NCI-H446 treated with DMSO at 0.1 percent for 48 hours (cell line): ENCODE data around the gene OR2K2.
"Not testable (repeated sequence)": the region's sequence is repeated elsewhere in the genome, so short reads cannot be mapped to it uniquely, and the experiment has no call there.

Experiments
- DNase-seq: peaks from one replicate; lab custom pipeline; 2025; lab: John Stamatoyannopoulos, UW

The OR2K2 gene

DNA sequence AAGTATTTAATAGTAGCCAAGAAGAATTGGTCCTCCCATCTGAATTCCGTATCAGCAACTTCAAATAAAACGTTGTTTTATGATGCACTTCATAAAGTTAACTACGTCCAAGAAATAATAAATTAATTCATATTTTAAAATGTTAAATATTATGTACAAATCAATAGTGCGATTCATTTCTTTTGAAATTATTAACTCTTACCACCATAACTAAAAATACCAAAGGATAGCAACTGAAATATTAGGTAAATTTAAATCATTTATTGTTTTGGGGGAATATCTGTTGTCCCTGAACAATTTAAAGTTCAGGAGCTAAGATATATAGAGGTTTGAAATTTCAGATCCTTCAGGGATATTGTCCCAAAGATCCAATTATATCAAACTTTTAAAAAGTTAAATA, at the start of gene OR2K2:
Gene OR2K2 (minus strand): TSS at position 101 of the 400 bp plus-strand sequence. CDS start 1,791 bp downstream, outside the sequence.
- DNase-seq: no peak

GRCh38 chr9:111375817-111376564, 46.0 kb upstream of the OR2K2 start:
- no peak for DNase-seq

GRCh38 chr9:111375062-111375461, 45.0 kb upstream of the OR2K2 start:
- no peak for DNase-seq

GRCh38 chr9:111372297-111372696, 42.3 kb upstream of the OR2K2 start:
- DNase-seq: no peak

GRCh38 chr9:111366978-111367377, 37.0 kb upstream of the OR2K2 start:
- no peak for DNase-seq

GRCh38 chr9:111362526-111362925, 32.5 kb upstream of the OR2K2 start:
- no peak for DNase-seq

GRCh38 chr9:111360881-111361280, 30.9 kb upstream of the OR2K2 start:
- no peak for DNase-seq

DNA sequence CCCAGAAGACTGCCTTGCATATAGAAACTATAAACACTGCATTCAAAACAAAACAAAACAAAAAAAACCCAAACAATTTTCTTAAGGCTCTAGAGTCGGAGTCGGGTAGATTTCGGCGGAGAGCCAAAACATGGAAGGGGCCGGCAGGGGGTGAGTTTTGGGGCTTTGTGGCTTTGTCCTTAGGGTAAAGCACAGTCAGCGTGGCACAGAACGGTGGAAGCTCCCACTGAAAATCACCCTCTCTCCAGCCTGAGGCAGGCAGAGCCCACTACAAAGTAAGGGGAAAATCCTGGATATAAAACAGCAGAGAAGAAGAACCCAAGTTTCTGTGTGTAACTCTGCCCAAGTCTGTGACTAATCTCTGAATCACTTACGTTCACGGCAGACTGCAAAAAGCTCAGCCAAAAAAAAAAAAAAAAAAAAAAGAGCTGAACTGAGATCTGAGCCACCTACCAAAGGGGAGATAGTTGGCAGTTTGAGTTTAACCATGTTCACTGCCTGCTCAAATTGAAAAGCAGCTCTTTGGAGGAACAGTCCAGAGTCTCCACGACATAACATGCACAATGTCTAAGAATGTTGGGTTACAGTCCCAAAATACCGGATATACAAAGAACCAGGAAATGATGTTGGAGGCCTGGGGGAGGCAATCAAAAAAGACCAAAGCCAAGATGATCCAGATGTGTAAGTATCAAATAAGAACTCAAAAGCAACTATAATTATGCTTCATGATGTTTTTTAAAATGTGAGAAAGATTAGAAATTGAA, 26.6 kb upstream of the OR2K2 start:
- DNase-seq: peak; percentile 3

GRCh38 chr9:111352545-111352944, 22.5 kb upstream of the OR2K2 start:
- DNase-seq: no peak

DNA sequence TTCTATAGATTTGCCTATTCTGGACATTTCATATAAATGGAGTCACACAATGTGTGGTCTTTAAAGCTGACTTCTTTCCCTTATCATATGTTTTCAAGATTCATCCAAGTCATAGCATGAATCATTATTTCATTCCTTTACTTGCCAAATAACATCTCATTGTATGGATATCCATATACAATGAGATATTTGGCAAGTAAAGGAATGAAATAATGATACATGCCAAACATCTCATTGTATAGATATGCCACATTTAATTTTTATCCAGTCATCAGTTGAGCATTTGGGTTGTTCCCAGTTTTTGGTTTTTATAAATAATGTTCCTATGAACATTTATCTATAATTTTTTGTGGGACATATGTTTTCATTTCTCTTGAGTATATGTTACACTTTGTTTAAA, 20.5 kb upstream of the OR2K2 start:
- no peak for DNase-seq

DNA sequence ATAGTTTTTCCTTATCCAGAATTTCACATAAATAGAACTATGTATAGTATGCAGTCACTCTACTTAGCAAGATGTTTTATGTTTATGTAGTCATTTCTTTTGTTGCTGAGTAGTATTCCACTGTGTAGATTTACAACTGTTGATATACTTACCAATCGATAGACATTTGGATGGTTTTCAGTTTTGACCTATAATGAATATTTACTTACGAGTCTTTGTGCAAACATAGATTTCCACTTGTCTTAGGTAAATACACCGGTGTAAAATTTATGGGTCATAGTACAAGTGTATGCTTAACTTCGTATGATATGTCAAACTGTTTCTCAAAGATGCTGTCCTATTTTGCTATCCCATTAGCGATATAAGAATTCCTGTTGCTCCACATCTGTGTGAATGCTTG, 19.7 kb upstream of the OR2K2 start:
- DNase-seq: no peak

DNA sequence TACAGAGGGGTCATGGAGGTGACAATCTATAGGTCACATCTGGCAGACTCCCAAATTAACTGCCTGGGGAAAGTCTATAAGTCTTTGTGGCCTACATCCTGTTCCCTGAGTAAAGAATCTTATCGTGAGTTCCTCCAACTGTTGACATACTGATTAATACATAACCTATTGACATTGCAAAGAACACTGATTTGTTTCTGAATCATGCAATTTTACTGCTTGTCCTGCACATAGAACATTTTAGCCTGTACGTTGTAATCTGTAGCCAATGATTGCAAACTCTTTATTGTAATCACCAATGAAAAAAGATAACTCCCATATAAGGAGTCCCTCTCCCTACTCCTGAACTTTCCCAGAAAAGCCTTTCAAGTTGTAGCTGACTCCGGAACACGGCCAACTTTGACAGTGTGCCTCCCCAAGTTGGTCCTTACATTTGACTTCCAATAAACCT, 18.8 kb upstream of the OR2K2 start:
- no peak for DNase-seq

DNA sequence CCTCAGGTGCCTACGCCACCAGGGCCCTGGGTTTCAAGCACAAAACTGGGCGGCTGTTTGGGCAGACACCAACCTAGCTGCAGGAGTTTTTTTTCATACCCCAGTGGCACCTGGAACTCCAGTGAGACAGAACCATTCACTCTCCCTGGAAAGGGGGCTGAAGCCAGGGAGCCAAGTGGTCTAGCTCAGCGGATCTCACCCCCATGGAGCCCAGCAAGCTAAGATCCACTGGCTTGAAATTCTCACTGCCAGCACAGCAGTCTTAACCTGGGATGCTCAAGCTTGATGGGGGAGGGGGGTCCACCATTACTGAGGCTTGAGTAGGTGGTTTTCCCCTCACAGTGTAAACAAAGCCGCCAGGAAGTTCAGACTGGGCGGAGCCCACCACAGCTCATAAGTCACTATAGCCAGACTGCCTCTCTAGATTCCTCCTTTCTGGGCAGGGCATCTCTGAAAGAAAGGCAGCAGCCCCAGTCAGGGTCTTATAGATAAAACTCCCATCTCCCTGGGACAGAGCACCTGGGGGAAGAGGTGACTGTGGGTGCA, 4.4 kb upstream of the OR2K2 start:
- DNase-seq: not testable (repeated sequence)

- DNase-seq: no peak
These were observed 9.4 kb downstream of the OR2K2 start for GRCh38 chr9:111320631-111321030.

GRCh38 chr9:111316796-111317195, 13.2 kb downstream of the OR2K2 start:
- DNase-seq: no peak

DNA sequence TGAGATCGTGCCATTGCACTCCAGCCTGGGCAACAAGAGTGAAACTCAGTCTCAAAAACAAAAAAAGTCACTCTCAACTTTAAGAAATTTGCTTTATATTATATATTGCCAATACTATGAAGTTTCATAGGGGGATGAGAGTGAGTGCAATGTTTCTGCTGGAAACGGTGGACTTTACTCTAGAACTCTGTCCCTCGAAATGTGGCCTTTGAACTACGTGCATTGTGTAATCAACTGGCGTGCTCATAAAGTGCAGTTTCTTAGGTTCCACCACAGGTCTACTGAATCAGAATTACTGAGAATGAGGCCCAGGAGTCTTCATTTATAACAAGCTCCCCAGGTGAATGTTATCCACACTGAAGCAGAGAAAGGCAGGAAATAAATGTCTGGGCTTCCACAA, 24.1 kb downstream of the OR2K2 start:
- no peak for DNase-seq

GRCh38 chr9:111304000-111304399, 26.0 kb downstream of the OR2K2 start:
- not testable (repeated sequence) for DNase-seq

- no peak for DNase-seq
These were observed 28.8 kb downstream of the OR2K2 start for GRCh38 chr9:111301195-111301594.

DNA sequence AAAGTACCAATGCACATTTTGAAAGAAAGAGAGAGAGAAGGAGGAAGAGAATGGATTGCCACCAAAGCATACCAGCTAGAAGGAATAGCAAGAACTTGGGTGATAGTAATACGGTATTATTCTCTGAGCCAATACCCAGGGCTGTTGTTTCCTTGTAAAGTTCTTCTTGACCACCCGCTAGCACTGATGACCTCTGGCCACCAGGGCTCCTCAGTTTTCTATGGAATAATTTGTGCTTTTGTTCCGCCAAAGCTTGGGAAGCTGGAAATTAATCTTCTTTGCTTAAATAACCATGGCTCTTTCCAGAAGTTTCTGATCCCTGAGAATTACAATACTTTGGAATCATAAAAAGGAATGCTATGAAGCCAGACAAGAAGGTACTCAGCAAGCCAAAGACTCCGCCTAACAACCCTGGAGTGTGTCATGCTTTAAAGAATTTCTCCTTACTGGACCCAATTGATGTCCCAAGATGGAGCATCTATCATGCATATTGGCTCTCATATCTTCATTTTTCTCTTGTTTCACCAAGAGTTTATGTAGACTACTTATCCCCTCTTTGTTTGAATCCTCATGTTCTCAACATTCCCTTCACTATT, 29.8 kb downstream of the OR2K2 start:
- DNase-seq: no peak

DNA sequence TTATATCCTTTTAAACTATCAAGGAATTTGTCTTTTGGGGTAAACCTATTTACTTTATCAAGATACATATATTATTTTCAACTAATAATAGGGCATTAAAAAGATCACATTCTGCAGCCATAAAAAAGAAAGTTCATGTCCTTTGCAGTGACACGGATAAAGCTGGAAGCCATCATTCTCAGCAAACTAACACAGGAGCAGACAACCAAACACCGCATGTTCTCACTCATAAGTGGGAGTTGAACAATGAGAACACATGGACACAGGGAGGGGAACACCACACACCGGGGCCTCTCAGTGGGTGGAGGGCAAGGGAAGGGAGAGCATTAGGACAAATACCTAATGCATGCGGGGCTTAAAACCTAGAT, 30.4 kb downstream of the OR2K2 start:
- not testable (repeated sequence) for DNase-seq

DNA sequence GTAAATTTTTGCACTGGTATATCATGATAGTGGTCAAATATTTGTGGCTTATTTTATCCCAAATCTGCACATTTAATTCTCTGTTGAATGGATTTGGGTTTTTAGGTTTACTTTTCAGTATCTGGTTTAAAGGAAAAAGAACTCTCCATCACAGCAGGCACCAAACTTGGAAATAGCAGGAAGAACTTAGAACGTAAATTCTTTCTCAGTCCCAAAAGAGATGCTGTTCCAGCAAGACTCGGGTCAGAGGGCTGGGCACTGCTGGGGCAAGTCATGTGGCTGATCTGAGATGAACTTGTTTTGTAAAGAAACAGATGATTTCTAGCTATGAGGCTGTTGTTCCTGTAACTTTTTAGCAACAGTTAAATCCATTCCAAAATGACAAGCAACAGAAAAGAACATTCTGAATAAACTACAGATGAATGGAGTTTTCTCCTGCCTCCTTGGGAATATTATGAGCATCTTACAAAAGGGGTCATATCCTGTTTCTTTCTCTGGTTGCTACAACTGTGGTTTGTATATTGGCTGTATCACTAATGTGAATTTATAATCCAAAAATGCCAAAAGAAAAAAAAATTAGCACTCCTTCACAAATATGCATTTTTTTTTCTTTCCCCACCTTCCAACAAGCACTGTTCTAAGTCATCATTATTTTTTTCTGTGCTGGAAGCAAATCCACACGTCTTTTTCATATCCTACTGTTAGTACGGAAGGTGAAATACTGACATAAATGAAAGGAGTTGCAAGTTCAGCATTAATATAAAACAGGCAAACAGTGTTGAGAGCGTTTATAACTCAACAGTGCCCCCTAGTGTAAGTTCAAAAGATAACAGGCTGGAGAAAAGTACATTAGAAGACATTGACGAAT, 31.1 kb downstream of the OR2K2 start:
- DNase-seq: peak; percentile 15

DNA sequence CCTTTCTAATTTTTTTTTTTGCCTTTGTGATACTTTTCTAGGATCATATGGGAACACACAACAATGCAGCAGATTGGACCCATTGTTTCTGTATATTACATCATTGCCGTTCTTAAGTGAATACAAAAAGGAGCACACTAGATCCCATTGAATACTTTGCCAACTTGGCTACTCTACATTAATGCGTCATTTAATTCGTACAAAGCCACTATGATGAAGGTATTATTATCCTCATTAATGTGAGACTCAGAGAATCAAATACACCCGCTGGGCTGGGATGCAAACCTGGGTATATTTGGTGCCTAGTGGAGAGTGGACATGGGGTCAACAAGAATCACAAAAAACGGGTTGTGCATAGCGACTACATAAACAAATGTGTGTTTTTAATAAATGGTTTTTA, 31.9 kb downstream of the OR2K2 start:
- no peak for DNase-seq
